Heart left ventricle (tissue), 16 donors: ENCODE results near the gene OS9. TPM values are rescaled to one million over a fixed set of nuclear protein-coding genes. Genes with fewer than 3 reads are reported as not detected.
A peak's percentile ranks its signal among the peaks of the same experiment; 100 is the strongest.
"Not testable (repeated sequence)": the region's sequence is repeated elsewhere in the genome, so short reads cannot be mapped to it uniquely, and the experiment has no call there.

Experiments used
- ATAC-seq, 4 donors: fragments of 200-7000 bp; cut with Tn5 transposase; one replicate each; pipeline ENCODE4 v1.9.1; 2020 to 2022; ENCODE audit warnings: moderate library complexity in 4 of 4, mild to moderate bottlenecking in 3 of 4, moderate number of reproducible peaks in 1 of 4
- DNase-seq, 5 donors: peaks; one replicate each; pipeline ENCODE4 v3.0.0-alpha.2; 2020
- H3K27ac ChIP-seq, 12 donors: fragments of 200-600 bp; sonication (generic) in 4 of 12; one replicate each; pipeline versions ENCODE4 v1.5.0 to v1.8.0; 2016 to 2022; ENCODE audit warnings: mild to moderate bottlenecking in 2 of 12
- H3K27me3 ChIP-seq, 9 donors: fragments of 200-600 bp; sonication (generic) in 2 of 9; one replicate each; pipeline versions ENCODE4 v1.5.1 to v1.8.0; 2016 to 2022; ENCODE audit warnings: mild to moderate bottlenecking in 3 of 9
- H3K36me3 ChIP-seq, 9 donors: fragments of 200-600 bp; sonication (generic) in 2 of 9; one replicate each; pipeline versions ENCODE4 v1.5.0 to v1.8.0; 2018 to 2022; ENCODE audit warnings: mild to moderate bottlenecking in 2 of 9
- H3K4me1 ChIP-seq, 12 donors: fragments of 200-600 bp; sonication (generic) in 4 of 12; one replicate each; pipeline versions ENCODE4 v1.5.0 to v1.8.0; 2016 to 2022; ENCODE audit warnings: mild to moderate bottlenecking in 3 of 12
- H3K4me3 ChIP-seq, 12 donors: fragments of 200-600 bp; sonication (generic) in 4 of 12; one replicate each; pipeline versions ENCODE4 v1.5.0 to v1.8.0; 2017 to 2022; ENCODE audit warnings: mild to moderate bottlenecking in 9 of 12, moderate library complexity in 4 of 12
- H3K9me3 ChIP-seq, 12 donors: fragments of 200-600 bp; sonication (generic) in 4 of 12; one replicate each; pipeline versions ENCODE4 v1.5.0 to v1.8.0; 2016 to 2022; ENCODE audit warnings: mild to moderate bottlenecking in 1 of 12
- POLR2A ChIP-seq, 2 donors: fragments of 450-650 bp; IDR thresholded peaks; one replicate each; pipeline ENCODE4 v1.6.1; 2017; ENCODE audit warnings: antibody characterized with exemption in 2 of 2, mild to moderate bottlenecking in 2 of 2, moderate library complexity in 2 of 2
- WGBS, 4 donors: extraction: QIAGEN DNeasy Blood & Tissue Kit in 2 of 4; methylation state at CpG; one replicate each; pipeline versions ENCODE4 v1.1.5 to v1.1.7; 2013 to 2018; 5-methylcytosine and 5-hydroxymethylcytosine counted together
- intact Hi-C, 10 donors: fragments of 100-400 bp; cut with DNase I; formaldehyde crosslinking; loops; one replicate each; pipeline versions ENCODE4 v1.11.1 to v1.14.2; 2022
- long read RNA-seq, 3 donors: library from polyadenylated mRNA; unstranded; transcript quantifications; one replicate each; pipeline ENCODE4 v2.0.0, GENCODE V29; 2020 to 2021
- polyA plus RNA-seq, 2 donors: library from polyadenylated mRNA; stranded (reverse); fragments of 200-250 nt; gene quantifications; one replicate each; pipeline ENCODE4 v1.2.3, GENCODE V29; 2013
- total RNA-seq, 9 donors: library from RNA; depleted of rRNA in 2 of 9; stranded (reverse); fragments of >200 nt in 2 of 9; fragmentation: NEBNext Ultra II Directional in 3 of 9; extraction: Animal tissue kit (Norgen Biotek cat#: 25700) in 3 of 9; gene quantifications; one replicate each; pipeline versions ENCODE4 v1.1.0 to v1.2.4, GENCODE V29; 2016 to 2023
- TF ChIP-seq, protein P1 (sequence below), 12 donors: fragments of 200-600 bp; sonication (generic) in 4 of 12; IDR thresholded peaks; one replicate each; pipeline versions ENCODE4 v1.5.0 to v1.8.0; 2018 to 2022; ENCODE audit warnings: antibody characterized with exemption in 12 of 12, mild to moderate bottlenecking in 5 of 12
- donor health status: ischemic (EF 13 %, LVEDD 7.1; RV severe dilation, severe dysfunction).
- donor health status: healthy with polysubstance abuse.
- donor health status: DM: no; HTN: yes; CAD: no.
- donor health status: DM: no; HTN: no; CAD: no.
- donor health status: ischemic (EF 25% LVEDD 6.9; RV normal size, moderate dysfunction).
- donor health status: ischemic (EF 25% LVEDD 5.7; RV mildly dilated, moderate dysfunction).
- donor health status: healthy.
- donor health status: DM: yes; HTN: yes; CAD: no.
- donor health status: ischemic (EF 35%, LVEDD 5.7; RV mildly dilated, moderate dysfunction).
- donor health status: nonischemic (EF 11% LVEDD 7.7; RV severe dilation, severe dysfunction).
- donor health status: DM: yes; HTN: yes; CAD: no.
- donor health status: PGD.
- donor health status: ischemic (EF 29% LVEDD 5.4; RV normal size, mild dysfunction).
- donor health status: nonischemic (EF 23%, LVEDD 6.1; RV moderate dilation, normal function).

OS9 gene
- 100 to 1,000 TPM in 7 of 9 donors, 10 to 100 TPM in 2; 93.4 to 188 (median 130) TPM for total RNA-seq
- 100 to 1,000 TPM in 1 of 2 donors, 10 to 100 TPM in 1; 89.4 to 196 TPM for polyA plus RNA-seq
- long read RNA-seq, donor 1, transcript OS9-202 (15 exons, 2,691 nt) = minor isoform, 55 of 218 reads
- long read RNA-seq, donor 1, transcript OS9-220 (14 exons, 2,135 nt) = major isoform, 72 of 218 reads
- long read RNA-seq, donor 1, transcript OS9-201 (14 exons, 2,505 nt) = minor isoform, 13 of 218 reads
- long read RNA-seq, donor 1, partial matches to known transcripts = 32 of 218 reads
- long read RNA-seq, donor 1, other reads (novel, unspliced or antisense) = 37 of 218 reads
- long read RNA-seq, donor 2, transcript OS9-202 (15 exons, 2,691 nt) = minor isoform, 129 of 593 reads
- long read RNA-seq, donor 2, transcript OS9-220 (14 exons, 2,135 nt) = major isoform, 204 of 593 reads
- long read RNA-seq, donor 2, transcript OS9-201 (14 exons, 2,505 nt) = minor isoform, 86 of 593 reads
- long read RNA-seq, donor 2, transcript OS9-203 (14 exons, 2,457 nt) = minor isoform, 14 of 593 reads
- long read RNA-seq, donor 2, partial matches to known transcripts = 55 of 593 reads
- long read RNA-seq, donor 2, other reads (novel, unspliced or antisense) = 99 of 593 reads
- long read RNA-seq, donor 3, transcript OS9-202 (15 exons, 2,691 nt) = minor isoform, 62 of 269 reads
- long read RNA-seq, donor 3, transcript OS9-201 (14 exons, 2,505 nt) = minor isoform, 32 of 269 reads
- long read RNA-seq, donor 3, transcript OS9-204 (15 exons, 2,091 nt) = minor isoform, 8 of 269 reads
- long read RNA-seq, donor 3, transcript OS9-220 (14 exons, 2,135 nt) = major isoform, 90 of 269 reads
- long read RNA-seq, donor 3, partial matches to known transcripts = 34 of 269 reads
- long read RNA-seq, donor 3, other reads (novel, unspliced or antisense) = 39 of 269 reads

DNA sequence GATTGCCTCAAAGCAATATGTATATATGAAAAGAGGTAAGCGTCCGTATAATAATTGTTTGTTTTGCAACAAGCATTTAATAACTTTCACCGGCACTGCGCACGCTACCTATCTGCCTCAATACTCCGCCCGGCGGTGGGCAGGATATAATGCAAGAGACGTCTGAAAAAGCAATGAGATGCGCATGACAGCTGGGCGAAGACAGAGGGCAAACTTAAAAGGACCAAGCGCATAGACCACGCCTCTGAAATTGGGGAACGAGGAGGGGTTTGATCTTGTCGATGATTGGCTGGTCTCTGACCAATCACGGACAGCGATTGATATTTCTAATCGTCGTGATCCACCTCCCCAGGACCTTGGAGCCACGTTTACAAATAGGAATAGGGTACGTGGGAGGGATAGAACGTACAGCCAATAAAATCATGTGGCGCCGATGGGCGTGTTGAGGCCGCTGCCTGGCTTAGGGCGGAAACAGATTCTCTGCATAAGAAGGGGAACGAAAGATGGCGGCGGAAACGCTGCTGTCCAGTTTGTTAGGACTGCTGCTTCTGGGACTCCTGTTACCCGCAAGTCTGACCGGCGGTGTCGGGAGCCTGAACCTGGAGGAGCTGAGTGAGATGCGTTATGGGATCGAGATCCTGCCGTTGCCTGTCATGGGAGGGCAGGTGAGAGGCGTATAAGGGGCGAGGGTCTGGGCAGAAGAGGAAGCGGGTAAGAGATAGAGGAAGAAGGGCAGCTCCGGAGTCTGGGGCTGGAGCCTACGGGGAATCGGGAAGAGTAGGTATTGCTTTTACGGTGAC, at the start of gene OS9:
OS9 (plus strand) TSS at position 474 of the 800 bp plus-strand sequence; CDS start at position 504, 30 bp downstream.
- ATAC-seq (peak; percentile 98 to 99 (median 99)), DNase-seq (peak; percentile 93 to 98 (median 97))

DNA sequence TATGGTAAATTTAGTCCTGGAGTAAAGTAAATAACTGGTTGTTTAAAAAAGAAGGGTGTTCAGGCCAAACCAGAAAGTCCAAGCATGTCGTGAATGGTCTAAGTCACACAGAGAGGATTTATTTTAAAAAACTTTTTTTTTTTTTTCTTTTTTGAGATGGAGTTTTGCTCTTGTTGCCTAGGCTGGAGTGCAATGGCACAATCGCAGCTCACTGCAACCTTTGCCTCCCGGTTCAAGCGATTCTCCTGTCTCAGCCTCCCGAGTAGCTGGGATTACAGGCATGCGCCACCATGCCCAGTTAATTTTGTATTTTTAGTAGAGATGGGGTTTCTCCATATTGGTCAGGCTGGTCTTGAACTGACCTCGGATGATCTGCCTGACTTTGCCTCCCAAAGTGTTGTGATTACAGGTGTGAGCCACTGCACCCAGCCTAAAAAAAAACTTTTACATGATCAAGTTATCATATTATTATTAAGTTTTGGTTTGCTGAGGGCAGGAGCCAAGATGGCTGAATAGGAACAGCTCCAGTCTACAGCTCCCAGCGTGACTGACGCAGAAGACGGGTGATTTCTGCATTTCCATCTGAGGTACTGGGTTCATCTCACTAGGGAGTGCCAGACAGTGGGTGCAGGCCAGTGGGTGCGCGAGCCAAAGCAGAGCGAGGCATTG, 47.8 kb upstream of the OS9 start:
- Histone ChIP-seq H3K9me3 (peaks cover 0 to 15% (median 10%) of the 10 kb centered on the region in 12 donors), H3K27me3 (peaks cover 0 to 11% (median 0%) of the 10 kb centered on the region in 9 donors)
- 56 to 74% (median 70%) methylated on average over 8 to 13 of the region's 13 CpGs for WGBS, 4 donors
- H3K27ac ChIP-seq, H3K4me1 ChIP-seq, ATAC-seq, intact Hi-C loops, DNase-seq, H3K36me3 ChIP-seq, H3K4me3 ChIP-seq: not testable (repeated sequence)

More for the DNA sequence above, at the start of gene OS9:
- peaks cover 0 to 4% (median 0%) of the 10 kb centered on the region in 9 donors for H3K27me3 ChIP-seq
- 0% methylated on average over 45 of the region's 45 CpGs for WGBS, 4 donors
- TF ChIP-seq, protein P1, sequence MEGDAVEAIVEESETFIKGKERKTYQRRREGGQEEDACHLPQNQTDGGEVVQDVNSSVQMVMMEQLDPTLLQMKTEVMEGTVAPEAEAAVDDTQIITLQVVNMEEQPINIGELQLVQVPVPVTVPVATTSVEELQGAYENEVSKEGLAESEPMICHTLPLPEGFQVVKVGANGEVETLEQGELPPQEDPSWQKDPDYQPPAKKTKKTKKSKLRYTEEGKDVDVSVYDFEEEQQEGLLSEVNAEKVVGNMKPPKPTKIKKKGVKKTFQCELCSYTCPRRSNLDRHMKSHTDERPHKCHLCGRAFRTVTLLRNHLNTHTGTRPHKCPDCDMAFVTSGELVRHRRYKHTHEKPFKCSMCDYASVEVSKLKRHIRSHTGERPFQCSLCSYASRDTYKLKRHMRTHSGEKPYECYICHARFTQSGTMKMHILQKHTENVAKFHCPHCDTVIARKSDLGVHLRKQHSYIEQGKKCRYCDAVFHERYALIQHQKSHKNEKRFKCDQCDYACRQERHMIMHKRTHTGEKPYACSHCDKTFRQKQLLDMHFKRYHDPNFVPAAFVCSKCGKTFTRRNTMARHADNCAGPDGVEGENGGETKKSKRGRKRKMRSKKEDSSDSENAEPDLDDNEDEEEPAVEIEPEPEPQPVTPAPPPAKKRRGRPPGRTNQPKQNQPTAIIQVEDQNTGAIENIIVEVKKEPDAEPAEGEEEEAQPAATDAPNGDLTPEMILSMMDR (IDR thresholded peaks at IDR 0.05) = peak; percentile 64 to 91 (median 76)
- TF ChIP-seq POLR2A (IDR thresholded peaks at IDR 0.05) = peak in 1 of 2 donors; percentile 82
- H3K4me1 ChIP-seq = peaks cover 0 to 15% (median 10%) of the 10 kb centered on the region in 12 donors
- peaks cover 0 to 4% (median 0%) of the 10 kb centered on the region in 12 donors for H3K9me3 ChIP-seq
- H3K36me3 ChIP-seq = peaks cover 0 to 35% (median 29%) of the 10 kb centered on the region in 9 donors
- intact Hi-C loops = loop anchor here in 3 of 10 donors (5.0 to 10.0 kb wide), 3 partner anchors 58 to 112 kb away; partner anchors contain the start of gene CDK4 (in 1 of the 3)
- H3K4me3 ChIP-seq = peak within 1 kb of the TSS; percentile 43 to 96 (median 88)
- H3K27ac ChIP-seq = peak within 1 kb of the TSS; percentile 22 to 85 (median 76)

DNA sequence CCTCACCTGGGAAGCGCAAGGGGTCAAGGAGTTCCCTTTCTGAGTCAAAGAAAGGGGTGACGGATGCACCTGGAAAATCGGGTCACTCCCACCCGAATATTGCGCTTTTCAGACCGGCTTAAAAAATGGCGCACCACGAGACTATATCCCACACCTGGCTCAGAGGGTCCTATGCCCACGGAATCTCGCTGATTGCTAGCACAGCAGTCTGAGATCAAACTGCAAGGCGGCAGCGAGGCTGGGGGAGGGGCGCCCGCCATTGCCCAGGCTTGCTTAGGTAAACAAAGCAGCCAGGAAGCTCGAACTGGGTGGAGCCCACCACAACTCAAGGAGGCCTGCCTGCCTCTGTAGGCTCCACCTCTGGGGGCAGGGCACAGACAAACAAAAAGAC, 47.3 kb upstream of the OS9 start:
- H3K27ac ChIP-seq, ATAC-seq, H3K4me3 ChIP-seq, H3K4me1 ChIP-seq, H3K36me3 ChIP-seq, DNase-seq, intact Hi-C loops: not testable (repeated sequence)
- WGBS, 4 donors = 67 to 91% (median 82%) methylated on average over 1 to 10 of the region's 15 CpGs; no CpG with 5 or more reads in 1 of the 4 donors
- peaks cover 0 to 11% (median 0%) of the 10 kb centered on the region in 9 donors for H3K27me3 ChIP-seq
- H3K9me3 ChIP-seq = peaks cover 0 to 15% (median 10%) of the 10 kb centered on the region in 12 donors

DNA sequence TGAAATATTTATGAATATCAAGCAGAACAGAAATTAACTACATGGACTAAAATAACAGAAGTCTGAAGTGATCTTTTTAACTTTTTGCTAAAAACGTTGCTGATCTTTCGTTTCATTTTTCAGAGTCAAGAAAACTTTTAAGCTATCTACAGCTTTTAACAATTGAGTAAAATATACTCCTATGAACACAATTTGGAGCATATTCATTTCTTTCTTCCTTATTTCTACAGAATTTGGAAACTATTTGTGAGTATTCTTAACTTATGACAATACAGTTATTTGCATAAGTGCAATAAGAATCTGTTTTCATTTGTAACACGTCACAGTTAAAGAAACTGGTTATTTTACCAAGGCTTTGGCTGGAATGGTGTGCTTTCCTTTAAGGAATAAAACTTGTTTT, 39.9 kb upstream of the OS9 start:
- no peak for ATAC-seq
- H3K4me3 ChIP-seq = no peak overlapping the region
- H3K4me1 ChIP-seq = no peaks in the 10 kb centered on the region
- TF ChIP-seq, protein P1 (IDR thresholded peaks at IDR 0.05) = no peak
- TF ChIP-seq POLR2A (IDR thresholded peaks at IDR 0.05) = no peak
- no peak overlapping the region for H3K27ac ChIP-seq
- intact Hi-C loops = no loop called here
- no peak for DNase-seq
- WGBS, 4 donors = 54 to 64% (median 59%) methylated on average over 3 of the region's 3 CpGs
- no peaks in the 10 kb centered on the region for H3K9me3 ChIP-seq
- H3K27me3 ChIP-seq = peaks cover 0 to 8% (median 0%) of the 10 kb centered on the region in 9 donors
- H3K36me3 ChIP-seq = no peaks in the 10 kb centered on the region
